PC-9 (cell line): ENCODE results near the gene ASPHD1. TPM values are rescaled to one million over a fixed set of nuclear protein-coding genes. Genes with fewer than 3 reads are reported as not detected.

Experiments
- BruUV-seq: library from RNA; stranded (reverse); fragments of 400-500 nt; replicated peaks from 2 replicates; lab custom pipeline; 2021; lab: Mats Ljungman, UMichigan
- CTCF ChIA-PET: fragments of 300-600 bp; sonication (Branson Sonifier 250); formaldehyde crosslinking; loops from one replicate; lab custom pipeline; 2022; ENCODE audit warnings: antibody characterized with exemption; lab: Charles Lee
- POLR2A ChIA-PET: fragments of 300-600 bp; sonication (Branson Sonifier 250); formaldehyde crosslinking; loops from one replicate; lab custom pipeline; 2022; ENCODE audit warnings: antibody characterized with exemption; ENCODE audit not compliant: unreplicated experiment; lab: Charles Lee
- DNase-seq, 2 experiments: peaks; one replicate each; pipeline versions ENCODE4 v3.0.0 to v3.0.0-alpha.2; 2015 to 2022; ENCODE audit warnings: mixed read lengths in 1 of 2
- H2AFZ ChIP-seq: fragments of 200-600 bp; sonication (generic); 2 replicates; pipeline ENCODE4 v1.8.1; 2017; ENCODE audit warnings: antibody characterized with exemption
- H3F3A ChIP-seq: fragments of 200-600 bp; sonication (generic); 2 replicates; pipeline ENCODE4 v1.8.1; 2017; ENCODE audit warnings: antibody characterized with exemption, mild to moderate bottlenecking, low read depth; ENCODE audit not compliant: insufficient read depth
- H3K27ac ChIP-seq: fragments of 200-600 bp; sonication (generic); 2 replicates; pipeline ENCODE4 v1.6.1; 2016; ENCODE audit warnings: mixed run types
- H3K27me3 ChIP-seq: fragments of 200-600 bp; sonication (generic); 2 replicates; pipeline ENCODE4 v1.6.1; 2016; ENCODE audit warnings: low read depth, mixed run types; ENCODE audit not compliant: insufficient read depth
- H3K36me3 ChIP-seq: fragments of 200-600 bp; sonication (generic); 2 replicates; pipeline ENCODE4 v1.6.1; 2016; ENCODE audit warnings: low read depth, mixed run types
- H3K4me1 ChIP-seq: fragments of 200-600 bp; sonication (generic); replicated peaks from 2 replicates; pipeline ENCODE4 v1.6.1; 2016; ENCODE audit warnings: mixed run types; ENCODE audit not compliant: insufficient read depth
- H3K4me2 ChIP-seq: fragments of 200-600 bp; sonication (generic); 2 replicates; pipeline ENCODE4 v1.6.1; 2017; ENCODE audit warnings: mixed run types
- H3K4me3 ChIP-seq: fragments of 200-600 bp; sonication (generic); 2 replicates; pipeline ENCODE4 v1.6.1; 2016; ENCODE audit warnings: mixed run types
- H3K79me2 ChIP-seq: fragments of 200-600 bp; sonication (generic); 2 replicates; pipeline ENCODE4 v1.6.1; 2017; ENCODE audit warnings: low read depth, mixed run types
- H3K9me2 ChIP-seq: fragments of 200-600 bp; sonication (generic); 2 replicates; pipeline ENCODE4 v1.8.1; 2017; ENCODE audit warnings: mild to moderate bottlenecking; ENCODE audit not compliant: insufficient read depth
- H3K9me3 ChIP-seq: fragments of 200-600 bp; sonication (generic); 2 replicates; pipeline ENCODE4 v1.8.1; 2016; ENCODE audit warnings: low read depth; ENCODE audit not compliant: insufficient read depth
- H4K20me1 ChIP-seq: fragments of 200-600 bp; sonication (generic); 2 replicates; pipeline ENCODE4 v1.8.1; 2017; ENCODE audit not compliant: insufficient read depth
- EZH2 ChIP-seq: fragments of 200-600 bp; sonication (generic); IDR thresholded peaks from 2 replicates; pipeline ENCODE4 v1.8.0; 2017; ENCODE audit warnings: antibody characterized with exemption, low read depth
- intact Hi-C: fragments of 100-400 bp; cut with micrococcal nuclease; formaldehyde crosslinking; loops from one replicate; pipeline ENCODE4 v1.10.0; 2022; ENCODE audit not compliant: unreplicated experiment
- total RNA-seq: library from RNA; stranded (reverse); gene quantifications from 2 replicates; pipeline ENCODE4 v1.2.3, GENCODE V29; 2021
- TF ChIP-seq, protein P1 (sequence below): fragments of 200-600 bp; sonication (generic); conservative IDR thresholded peaks from 2 replicates; pipeline ENCODE4 v1.6.1; 2017; ENCODE audit warnings: mixed run types, antibody characterized with exemption, mild to moderate bottlenecking, moderate library complexity

ASPHD1 gene
- total RNA-seq, 1 experiment from 2014 or later: 8.3 TPM

DNA sequence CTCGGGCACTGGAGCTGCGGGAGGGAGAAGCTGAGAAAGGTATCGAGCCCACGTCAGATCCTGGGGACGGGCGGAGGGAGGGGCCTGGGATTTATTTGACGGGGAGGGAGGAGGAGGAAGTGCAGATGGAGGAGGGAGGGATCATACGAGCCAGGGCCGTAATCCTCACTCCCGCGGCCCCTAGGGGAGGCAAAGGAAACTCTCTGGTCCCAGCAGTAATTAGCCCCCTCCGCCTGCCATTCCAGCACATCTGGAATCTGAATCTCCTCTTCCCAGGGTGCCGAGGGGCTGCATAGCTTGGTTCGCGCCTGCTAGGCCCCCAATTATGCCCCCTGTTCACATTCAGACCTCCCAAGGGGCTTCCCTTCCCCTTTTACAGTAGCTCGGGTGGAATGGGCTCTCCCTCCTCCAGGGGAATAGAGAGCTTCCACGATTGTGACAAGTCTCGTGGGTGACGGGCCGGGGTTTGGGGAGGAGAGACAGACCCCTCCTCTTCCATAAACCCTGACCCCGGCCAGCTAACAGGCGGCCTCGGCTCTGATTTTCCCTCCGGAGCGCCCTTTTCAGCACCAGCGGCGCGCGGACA is 679 bp upstream of the ASPHD1 start, which contains the start of gene SEZ6L2:
TSS of gene SEZ6L2 (minus strand) at position 35 of the 586 bp plus-strand sequence. CDS start 531 bp downstream, outside the sequence.
- TF ChIP-seq EZH2: no peak
- TF ChIP-seq, protein P1, sequence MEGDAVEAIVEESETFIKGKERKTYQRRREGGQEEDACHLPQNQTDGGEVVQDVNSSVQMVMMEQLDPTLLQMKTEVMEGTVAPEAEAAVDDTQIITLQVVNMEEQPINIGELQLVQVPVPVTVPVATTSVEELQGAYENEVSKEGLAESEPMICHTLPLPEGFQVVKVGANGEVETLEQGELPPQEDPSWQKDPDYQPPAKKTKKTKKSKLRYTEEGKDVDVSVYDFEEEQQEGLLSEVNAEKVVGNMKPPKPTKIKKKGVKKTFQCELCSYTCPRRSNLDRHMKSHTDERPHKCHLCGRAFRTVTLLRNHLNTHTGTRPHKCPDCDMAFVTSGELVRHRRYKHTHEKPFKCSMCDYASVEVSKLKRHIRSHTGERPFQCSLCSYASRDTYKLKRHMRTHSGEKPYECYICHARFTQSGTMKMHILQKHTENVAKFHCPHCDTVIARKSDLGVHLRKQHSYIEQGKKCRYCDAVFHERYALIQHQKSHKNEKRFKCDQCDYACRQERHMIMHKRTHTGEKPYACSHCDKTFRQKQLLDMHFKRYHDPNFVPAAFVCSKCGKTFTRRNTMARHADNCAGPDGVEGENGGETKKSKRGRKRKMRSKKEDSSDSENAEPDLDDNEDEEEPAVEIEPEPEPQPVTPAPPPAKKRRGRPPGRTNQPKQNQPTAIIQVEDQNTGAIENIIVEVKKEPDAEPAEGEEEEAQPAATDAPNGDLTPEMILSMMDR: peak; percentile 68
- Histone ChIP-seq H3K4me2 (peak within 1 kb of the TSS; percentile 100), H3K9me2 (no peaks in the 10 kb centered on the region), H3F3A (peaks cover 10% of the 10 kb centered on the region), H3K4me1 (peaks cover 16% of the 10 kb centered on the region; the same call in 1 of the 2 replicates), H2AFZ (peak within 1 kb of the TSS; percentile 89), H3K36me3 (no peaks in the 10 kb centered on the region), H3K27me3 (no peaks in the 10 kb centered on the region), H3K27ac (peak within 1 kb of the TSS; percentile 51), H3K79me2 (0 out of 2 replicates have a peak, but pooled peaks cover 5% of the 10 kb centered on the region), H3K4me3 (peak within 1 kb of the TSS; percentile 72), H4K20me1 (no peaks in the 10 kb centered on the region), H3K9me3 (no peaks in the 10 kb centered on the region)
- POLR2A ChIA-PET: interaction anchor here (0.6 to 1.7 kb wide), 10 partner anchors 13 to 471 kb away, joined by 4 to 30 read pairs (median 6); partner anchors contain the start of gene TAOK2
- CTCF ChIA-PET: interaction anchor here (0.6 to 1.8 kb wide), 12 partner anchors 9 to 177 kb away, joined by 3 to 11 read pairs (median 6); partner anchors contain the start of genes PAGR1, TAOK2 and TMEM219
- peak; percentile 90 to 91 for DNase-seq
- no TSS peak for BruUV-seq
- intact Hi-C loops: loop anchor here (1.0 to 5.0 kb wide), 4 partner anchors 37 to 97 kb away; partner anchors contain the start of genes CDIPT, INO80E, MVP and TAOK2

DNA sequence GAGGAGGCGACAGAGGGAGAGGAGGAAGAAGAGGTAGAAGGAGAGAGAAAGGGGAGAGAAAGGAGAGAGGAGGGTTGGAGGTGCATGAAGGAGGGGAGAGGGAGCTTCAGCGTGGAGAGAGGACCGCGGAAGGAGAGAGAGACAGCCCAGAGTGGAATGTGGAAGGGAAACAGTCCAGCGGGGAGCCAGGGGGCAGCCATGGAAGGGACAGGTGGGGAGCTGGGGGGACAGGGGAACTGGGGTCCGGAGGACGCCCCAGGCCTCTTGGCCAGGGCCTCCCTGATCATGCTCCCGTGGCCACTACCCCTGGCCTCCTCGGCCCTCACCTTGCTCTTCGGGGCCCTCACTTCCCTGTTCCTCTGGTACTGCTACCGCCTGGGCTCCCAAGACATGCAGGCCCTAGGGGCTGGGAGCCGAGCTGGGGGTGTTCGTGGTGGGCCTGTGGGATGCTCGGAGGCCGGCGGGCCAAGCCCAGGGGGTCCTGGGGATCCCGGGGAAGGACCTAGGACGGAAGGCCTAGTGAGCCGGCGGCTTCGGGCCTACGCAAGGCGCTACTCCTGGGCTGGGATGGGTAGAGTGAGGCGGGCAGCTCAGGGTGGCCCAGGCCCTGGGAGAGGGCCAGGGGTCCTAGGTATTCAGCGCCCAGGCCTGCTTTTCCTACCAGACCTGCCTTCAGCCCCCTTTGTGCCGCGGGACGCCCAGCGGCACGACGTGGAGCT is 759 bp downstream of the ASPHD1 start:
- DNase-seq: no peak
- ChIA-PET POLR2A (interaction anchor here (1.7 kb wide), 1 partner anchor 72 kb away, joined by 30 read pairs; the partner anchor contains the start of gene TAOK2), CTCF (interaction anchor here (0.6 to 1.8 kb wide), 2 partner anchors 72 to 74 kb away, joined by 3 to 6 read pairs; partner anchors contain the start of gene TAOK2)
- Histone ChIP-seq H3K4me3 (peak overlapping the region; percentile 72), H3K4me1 (peaks cover 16% of the 10 kb centered on the region; the same call in 1 of the 2 replicates), H3K36me3 (no peaks in the 10 kb centered on the region), H3K27me3 (no peaks in the 10 kb centered on the region), H3K4me2 (peak overlapping the region; percentile 100), H3K9me3 (no peaks in the 10 kb centered on the region), H3K9me2 (no peaks in the 10 kb centered on the region), H4K20me1 (no peaks in the 10 kb centered on the region), H2AFZ (peak overlapping the region; percentile 89), H3K27ac (no peak overlapping the region), H3K79me2 (0 out of 2 replicates have a peak, but pooled peaks cover 5% of the 10 kb centered on the region), H3F3A (peaks cover 10% of the 10 kb centered on the region)
- BruUV-seq: no TSS peak
- intact Hi-C loops: loop anchor here (1.0 kb wide), 2 partner anchors 72 to 95 kb away; partner anchors contain the start of genes INO80E and TAOK2
- TF ChIP-seq, protein P1: no peak
- TF ChIP-seq EZH2: no peak

DNA sequence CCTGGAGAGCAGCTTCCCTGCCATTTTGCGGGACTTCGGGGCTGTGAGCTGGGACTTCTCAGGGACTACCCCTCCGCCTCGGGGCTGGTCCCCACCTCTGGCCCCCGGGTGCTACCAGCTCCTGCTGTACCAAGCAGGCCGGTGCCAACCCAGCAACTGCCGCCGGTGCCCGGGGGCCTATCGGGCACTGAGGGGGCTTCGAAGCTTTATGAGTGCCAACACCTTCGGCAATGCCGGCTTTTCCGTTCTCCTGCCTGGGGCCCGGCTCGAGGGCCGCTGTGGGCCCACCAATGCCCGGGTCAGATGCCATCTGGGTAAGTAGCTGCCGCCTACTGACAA is 1.3 kb downstream of the ASPHD1 start:
- Histone ChIP-seq H3K9me3 (no peaks in the 10 kb centered on the region), H3K36me3 (no peaks in the 10 kb centered on the region), H3K9me2 (no peaks in the 10 kb centered on the region), H4K20me1 (no peaks in the 10 kb centered on the region), H3K27me3 (no peaks in the 10 kb centered on the region), H3K4me2 (peak overlapping the region; percentile 100; the same call in 1 of the 2 replicates), H3F3A (peaks cover 10% of the 10 kb centered on the region), H3K27ac (no peak overlapping the region), H3K4me3 (peak overlapping the region; percentile 72; the same call in 1 of the 2 replicates), H3K79me2 (0 out of 2 replicates have a peak, but pooled peaks cover 5% of the 10 kb centered on the region), H2AFZ (no peak overlapping the region), H3K4me1 (peaks cover 16% of the 10 kb centered on the region; the same call in 1 of the 2 replicates)
- BruUV-seq: no TSS peak
- ChIA-PET POLR2A (no interaction called here), CTCF (no interaction called here)
- intact Hi-C loops: no loop called here
- TF ChIP-seq EZH2: no peak
- TF ChIP-seq, protein P1: no peak
- no peak for DNase-seq
